GM12874 (cell line): ENCODE data around the gene PDE4D.

Experiments used
- CTCF ChIP-seq: IDR thresholded peaks from 2 replicates; pipeline ENCODE4 v1.5.1; 2011; ENCODE audit warnings: low read depth, mild to moderate bottlenecking, control low read depth, low read length, moderate library complexity; ENCODE audit not compliant: insufficient read depth

The PDE4D gene

DNA sequence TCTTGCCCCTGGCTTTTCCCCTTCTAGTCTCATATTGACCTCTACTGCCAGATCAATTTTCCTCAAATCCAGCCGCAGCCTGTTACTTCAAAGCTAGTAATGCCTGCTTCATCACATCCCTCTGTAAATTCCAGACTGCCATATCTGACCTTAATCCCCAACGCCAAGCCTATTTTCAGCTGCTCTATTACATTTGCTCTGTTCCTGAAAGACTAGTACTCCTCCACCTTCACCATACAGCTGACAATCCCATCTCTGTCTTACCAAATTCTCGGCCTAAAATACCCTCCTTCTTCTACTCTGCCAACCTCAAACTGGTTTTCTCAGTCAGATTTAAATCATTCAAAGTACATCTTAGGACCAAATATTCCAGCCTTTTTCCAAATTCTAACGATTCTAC is 890.4 kb downstream of the PDE4D start:
- TF ChIP-seq CTCF = no peak

DNA sequence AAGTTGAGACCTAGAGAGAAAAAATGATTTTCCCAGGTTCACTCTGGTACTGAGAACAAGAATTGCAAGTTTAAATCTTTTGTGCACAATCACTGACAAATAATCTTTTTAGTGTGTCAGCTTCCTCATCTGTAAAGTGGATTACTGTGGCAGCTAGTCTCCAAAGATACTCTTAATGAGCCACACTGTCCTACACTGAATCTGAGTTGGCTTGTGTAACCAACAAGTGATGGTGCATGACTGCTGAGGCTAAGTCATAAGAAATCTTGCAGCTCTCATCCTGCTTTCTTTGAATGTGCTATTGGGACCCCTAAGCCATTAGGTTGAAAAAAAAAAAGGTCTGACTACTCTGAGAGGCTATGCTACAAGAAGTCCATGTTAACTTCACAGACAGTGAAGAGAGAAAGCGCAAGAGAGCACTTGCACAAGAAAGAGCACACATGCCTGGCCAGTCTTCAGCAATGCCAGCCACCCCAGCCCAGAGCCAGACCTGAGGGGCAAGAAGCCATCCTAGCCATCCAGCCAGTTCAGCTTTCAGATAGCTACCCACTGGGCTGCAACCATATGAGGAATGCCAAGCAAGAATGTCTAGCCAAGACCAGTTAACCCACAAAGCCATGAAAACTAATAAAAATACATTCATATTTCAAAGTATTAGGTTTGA is 891.2 kb downstream of the PDE4D start:
- no peak for TF ChIP-seq CTCF

GRCh38 chr5:59001716-59002115 is 891.8 kb downstream of the PDE4D start:
- no peak for TF ChIP-seq CTCF

DNA sequence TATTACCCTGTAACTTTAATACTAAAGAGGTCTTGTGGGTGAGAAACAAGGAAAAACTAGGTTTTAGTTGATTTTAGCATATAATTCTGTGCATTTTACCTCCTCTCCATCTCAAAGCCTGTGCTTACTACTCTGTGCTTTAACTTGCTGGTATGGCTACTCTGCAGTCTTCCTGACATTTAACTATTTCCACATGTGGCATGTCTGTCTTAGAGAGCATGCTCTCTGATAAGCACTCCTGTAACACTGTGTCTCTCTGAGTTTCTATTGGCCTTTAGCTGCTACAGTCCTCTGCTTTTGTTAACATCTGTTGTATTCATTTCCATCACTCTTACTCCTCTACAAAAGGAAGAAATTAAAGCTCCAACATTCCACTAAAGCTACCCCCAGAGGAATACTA is 892.4 kb downstream of the PDE4D start:
- TF ChIP-seq CTCF = no peak

GRCh38 chr5:59000211-59000610 is 893.3 kb downstream of the PDE4D start:
- TF ChIP-seq CTCF = no peak

GRCh38 chr5:58999804-59000203 is 893.7 kb downstream of the PDE4D start:
- TF ChIP-seq CTCF = no peak

GRCh38 chr5:58998544-58998943 is 895.0 kb downstream of the PDE4D start:
- TF ChIP-seq CTCF = no peak
